Peyer's patch (tissue), 4 donors: ENCODE measurements around the gene FOXF1.

Source experiments
- CTCF ChIP-seq, 6 experiments: fragments of 450-650 bp in 4 of 6; fragments of 200-600 bp in 2 of 6; sonication (generic) in 1 of 6; IDR thresholded peaks; one replicate each; pipeline ENCODE4 v1.5.1; 2017 to 2019; ENCODE audit warnings: antibody characterized with exemption in 6 of 6, mild to moderate bottlenecking in 3 of 6, moderate library complexity in 1 of 6
- POLR2A ChIP-seq, 2 donors: fragments of 450-650 bp; IDR thresholded peaks; one replicate each; pipeline ENCODE4 v1.5.1; 2017; ENCODE audit warnings: antibody characterized with exemption in 2 of 2, mild to moderate bottlenecking in 2 of 2, moderate library complexity in 2 of 2

- no peak for TF ChIP-seq POLR2A (IDR thresholded peaks at IDR 0.05)
- TF ChIP-seq CTCF (IDR thresholded peaks at IDR 0.05) = no peak
Measured at GRCh38 chr16:86494565-86495356, 15.6 kb upstream of the FOXF1 start.
